HEK293T (cell line): ENCODE data around the gene CDK17.
A peak's percentile ranks its signal among the peaks of the same experiment; 100 is the strongest.

ENCODE experiments used
- ARNT ChIP-seq: fragments of 450-650 bp; IDR thresholded peaks from 2 replicates; pipeline ENCODE4 v1.6.1; 2017; ENCODE audit warnings: mild to moderate bottlenecking
- BHLHE40 ChIP-seq: fragments of 450-650 bp; IDR thresholded peaks from 2 replicates; pipeline ENCODE4 v1.6.1; 2016; ENCODE audit warnings: mild to moderate bottlenecking, moderate library complexity, borderline replicate concordance
- CTBP1 ChIP-seq: fragments of 450-650 bp; IDR thresholded peaks from 2 replicates; pipeline ENCODE4 v1.6.1; 2016; ENCODE audit warnings: borderline replicate concordance
- FOXA1 ChIP-seq: fragments of 450-650 bp; IDR thresholded peaks from 2 replicates; pipeline ENCODE4 v1.6.1; 2016; ENCODE audit warnings: mild to moderate bottlenecking
- FOXM1 ChIP-seq: fragments of 450-650 bp; IDR thresholded peaks from 2 replicates; pipeline ENCODE4 v1.6.1; 2017; ENCODE audit warnings: mild to moderate bottlenecking, borderline replicate concordance
- L3MBTL2 ChIP-seq: fragments of 450-650 bp; conservative IDR thresholded peaks from 2 replicates; pipeline ENCODE4 v1.6.1; 2016; ENCODE audit warnings: mild to moderate bottlenecking
- NFRKB ChIP-seq: fragments of 450-650 bp; IDR thresholded peaks from 2 replicates; pipeline ENCODE4 v1.6.1; 2016; ENCODE audit warnings: mild to moderate bottlenecking, moderate library complexity
- SP1 ChIP-seq: fragments of 450-650 bp; IDR thresholded peaks from 2 replicates; pipeline ENCODE4 v1.6.1; 2017
- SUZ12 ChIP-seq: fragments of 450-650 bp; IDR thresholded peaks from 2 replicates; pipeline ENCODE4 v1.6.1; 2016; ENCODE audit warnings: mild to moderate bottlenecking
- ZNF384 ChIP-seq: fragments of 450-650 bp; IDR thresholded peaks from 2 replicates; pipeline ENCODE4 v1.6.1; 2016

DNA sequence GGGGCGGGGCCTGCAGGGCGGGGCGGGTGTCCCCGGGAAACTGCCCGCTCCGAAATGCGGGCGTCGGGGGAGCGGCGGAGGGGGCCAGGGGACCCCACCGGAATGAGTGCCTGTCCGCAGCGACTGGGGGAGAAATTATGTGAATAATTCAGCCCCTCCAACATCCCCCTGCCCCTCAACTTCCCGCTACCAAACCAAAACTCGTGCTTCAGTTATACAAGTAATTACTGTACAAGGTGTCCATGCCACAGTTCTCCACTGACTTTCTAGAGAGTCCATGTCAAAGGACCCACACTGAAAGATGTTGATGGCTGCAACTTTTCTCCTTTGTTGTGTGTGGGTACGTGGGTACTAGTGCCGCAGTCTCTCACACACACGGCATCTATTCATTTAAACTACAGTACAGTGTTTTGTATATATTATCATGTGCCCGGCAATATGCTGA lies 414 bp upstream of the CDK17 start:
- TF ChIP-seq ARNT = no peak
- TF ChIP-seq FOXM1 = no peak
- no peak for TF ChIP-seq BHLHE40
- TF ChIP-seq SUZ12 = no peak
- TF ChIP-seq FOXA1 = no peak
- no peak for TF ChIP-seq NFRKB
- TF ChIP-seq SP1 = no peak
- TF ChIP-seq ZNF384 = no peak
- TF ChIP-seq CTBP1 = no peak
- TF ChIP-seq L3MBTL2 = peak; percentile 12; the same call in 1 of the 2 replicates
